GM08714 (cell line): ENCODE measurements around the gene NFYB.
"Not testable (repeated sequence)": the region's sequence is repeated elsewhere in the genome, so short reads cannot be mapped to it uniquely, and the experiment has no call there.

ENCODE experiments used
- H3K4me3 ChIP-seq: fragments of 200-500 bp; sonication (Bioruptor generic); 2 replicates; pipeline ENCODE4 v1.5.1; 2014; ENCODE audit warnings: mild to moderate bottlenecking, low read length, inconsistent platforms
- ZNF274 ChIP-seq: IDR thresholded peaks from 2 replicates; pipeline ENCODE4 v1.6.1; 2012; ENCODE audit warnings: mild to moderate bottlenecking, low read depth, low read length

Gene NFYB

DNA sequence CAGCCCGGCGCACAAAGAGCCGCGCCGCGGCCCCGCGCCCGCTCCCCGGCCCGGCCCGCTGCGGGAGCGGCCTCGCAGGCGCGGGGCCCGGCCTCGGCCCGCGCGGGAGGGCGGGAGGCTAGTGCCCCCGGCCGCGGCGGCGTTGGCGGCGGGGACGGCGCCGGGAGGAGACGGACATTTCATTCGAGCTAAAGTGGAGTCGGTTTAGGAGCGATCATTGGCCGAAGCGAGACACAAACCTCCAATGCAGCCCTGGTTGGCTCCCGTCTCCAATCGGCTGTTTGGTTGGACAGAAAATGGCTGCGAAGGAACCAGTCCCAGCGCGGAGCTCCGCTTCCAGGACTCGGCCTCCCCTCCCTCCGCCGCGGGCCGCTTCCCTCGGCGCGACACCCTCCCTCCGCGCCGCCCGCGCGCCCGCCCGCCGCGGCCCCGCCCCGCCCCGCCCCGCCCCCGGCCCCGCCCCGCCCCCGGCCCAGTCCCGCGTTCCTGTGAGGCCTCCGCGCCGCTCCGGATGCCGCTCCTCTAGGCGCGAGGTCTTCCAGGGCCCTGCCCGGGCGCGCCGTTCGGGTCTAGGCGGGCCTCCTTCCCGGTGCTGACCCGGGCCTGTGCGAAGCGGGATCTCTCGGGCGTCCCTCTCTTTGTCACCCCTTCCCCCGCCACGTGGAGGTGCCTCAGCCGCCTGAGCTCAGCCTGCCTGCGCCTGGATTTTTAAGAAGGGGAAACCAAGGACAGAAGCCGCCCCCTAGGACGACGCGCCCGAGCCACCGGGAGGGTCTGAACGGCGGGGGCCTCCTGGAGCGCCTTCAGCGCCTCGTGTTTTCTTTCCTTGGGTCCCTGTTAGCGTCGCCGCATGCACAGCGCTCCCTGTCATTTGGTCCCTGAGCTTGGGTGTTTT is at the start of gene NFYB:
TSS of gene NFYB (minus strand) at position 309 of the 895 bp plus-strand sequence. CDS start 2,757 bp downstream, outside the sequence.
- TF ChIP-seq ZNF274, result no peak
- peak within 1 kb of the TSS; percentile 93 for H3K4me3 ChIP-seq

DNA sequence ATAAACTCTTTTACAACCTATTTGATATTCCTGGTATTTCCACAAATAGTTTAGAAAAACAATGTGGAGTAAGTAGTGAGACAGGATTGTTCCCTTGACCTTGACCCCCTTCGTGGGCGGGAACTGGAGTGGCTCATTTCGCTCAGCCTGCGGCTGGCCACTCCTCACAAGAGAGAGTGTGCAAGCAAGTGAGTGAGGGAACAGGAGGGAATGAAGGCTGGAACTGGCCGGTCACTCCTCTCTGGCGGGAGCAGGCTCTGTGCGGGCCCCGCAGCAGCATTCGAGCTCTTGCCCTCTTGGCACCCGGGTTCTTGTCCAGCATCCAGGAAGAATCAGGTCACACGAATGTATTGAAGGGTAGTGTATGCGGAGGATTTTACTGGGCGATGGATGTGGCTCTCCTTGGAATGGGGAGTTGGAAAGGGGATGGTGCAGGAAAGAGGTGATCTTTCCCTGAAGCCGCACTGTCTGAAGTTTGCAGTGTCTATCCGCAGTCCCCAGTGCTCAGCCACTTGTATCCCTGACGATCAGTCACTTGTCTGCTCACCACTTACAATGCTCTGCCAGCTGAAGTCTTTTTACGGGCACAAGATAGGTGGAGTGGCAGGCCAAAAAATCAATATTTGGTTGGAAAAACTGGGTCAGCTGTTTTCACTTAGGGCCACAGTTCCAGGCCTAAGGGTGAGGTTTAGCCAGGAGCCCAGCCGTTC is 49.6 kb upstream of the NFYB start:
- no peak overlapping the region for H3K4me3 ChIP-seq
- TF ChIP-seq ZNF274, result no peak

DNA sequence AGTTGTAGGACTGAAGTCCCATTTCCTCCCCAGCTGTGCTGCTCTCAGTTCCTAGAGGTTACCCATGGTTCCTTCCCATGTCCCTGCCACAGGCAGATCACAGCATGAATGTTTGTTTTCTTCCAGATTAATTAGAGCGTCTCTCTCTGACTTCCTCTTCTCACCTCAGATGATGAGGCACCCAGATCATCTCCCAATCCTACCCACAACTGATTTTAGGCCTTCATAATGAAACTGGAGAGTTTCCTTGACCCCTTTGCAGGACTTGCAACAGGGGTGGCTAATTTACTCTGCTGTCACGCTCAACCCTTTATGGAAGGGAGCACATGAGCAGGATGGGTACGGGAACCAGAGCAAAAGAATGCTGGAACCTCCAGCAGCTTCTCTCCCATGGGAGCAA is 45.4 kb upstream of the NFYB start:
- no peak overlapping the region for H3K4me3 ChIP-seq
- no peak for TF ChIP-seq ZNF274

DNA sequence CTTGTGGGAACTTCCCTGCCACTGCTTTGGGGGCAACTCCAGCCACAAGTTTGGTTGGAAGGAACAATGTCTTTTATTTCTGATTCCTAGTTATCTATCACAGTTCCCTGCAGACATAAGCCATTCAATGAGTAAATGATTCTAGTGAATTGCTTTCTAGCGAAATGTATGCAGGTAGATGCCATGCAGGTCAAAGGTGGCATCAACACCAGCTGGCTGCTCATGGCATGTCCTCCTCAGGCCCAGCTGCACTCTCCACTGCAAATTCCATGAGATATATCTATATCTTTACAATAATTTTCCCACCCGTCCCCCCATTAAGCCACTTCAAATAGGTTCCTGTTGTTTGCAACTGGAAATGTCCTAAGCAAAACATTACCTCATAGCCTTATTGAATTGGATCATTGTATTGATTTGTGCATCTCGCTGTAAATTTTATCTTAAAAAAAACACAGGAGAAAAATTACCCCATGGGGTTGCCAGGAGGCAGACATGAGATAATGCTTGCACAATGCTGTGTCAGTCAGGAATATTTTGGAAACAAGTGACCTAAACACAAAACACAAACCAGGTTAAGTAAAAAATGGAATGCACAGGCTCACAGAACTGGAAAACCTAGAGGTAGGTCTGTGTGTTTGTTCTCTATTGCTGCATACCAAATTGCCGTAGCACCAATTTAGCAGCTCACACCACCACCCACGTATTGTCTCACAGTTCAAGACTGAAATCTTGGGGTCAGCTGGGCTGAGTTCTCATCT is 44.8 kb upstream of the NFYB start:
- no peak for TF ChIP-seq ZNF274
- no peak overlapping the region for H3K4me3 ChIP-seq

DNA sequence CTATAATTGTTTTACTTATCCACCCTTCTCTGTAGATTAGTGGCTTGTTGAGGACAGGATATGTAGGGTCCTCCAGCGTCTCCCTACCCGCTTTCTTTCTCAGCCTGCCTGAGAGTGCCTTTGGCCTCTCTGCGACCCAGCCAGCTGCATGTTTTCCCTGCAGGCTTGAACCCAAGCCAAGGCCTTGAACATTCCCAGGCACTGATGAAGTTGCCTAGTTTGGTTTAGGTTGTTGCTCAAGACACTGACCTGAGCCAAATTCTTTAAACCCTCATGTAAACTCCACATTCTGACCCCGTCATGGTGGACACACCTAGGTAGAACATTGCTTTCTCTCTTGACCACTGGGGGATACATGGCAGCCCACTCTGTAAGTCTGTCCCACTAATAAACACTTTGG is 44.1 kb upstream of the NFYB start:
- H3K4me3 ChIP-seq, result no peak overlapping the region
- TF ChIP-seq ZNF274, result no peak

DNA sequence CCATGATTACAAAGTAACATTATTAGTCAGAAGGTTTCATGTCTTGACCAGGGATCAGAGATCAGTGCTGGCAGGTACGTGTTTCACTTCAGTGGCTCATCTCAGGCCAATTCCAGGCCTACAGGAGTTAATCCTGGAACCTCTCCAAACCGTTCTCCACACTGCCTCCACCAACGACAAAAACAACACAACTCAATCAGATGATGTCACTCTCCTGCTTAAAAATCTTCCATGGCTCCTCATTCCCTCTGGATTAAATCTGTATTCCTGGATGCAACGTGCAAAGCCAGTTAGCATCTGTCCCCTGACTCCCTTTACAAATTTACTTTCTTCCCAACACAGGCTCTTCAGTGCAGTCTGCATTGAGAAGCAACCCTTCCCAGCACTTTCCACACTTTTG is 43.3 kb upstream of the NFYB start:
- H3K4me3 ChIP-seq, result no peak overlapping the region

DNA sequence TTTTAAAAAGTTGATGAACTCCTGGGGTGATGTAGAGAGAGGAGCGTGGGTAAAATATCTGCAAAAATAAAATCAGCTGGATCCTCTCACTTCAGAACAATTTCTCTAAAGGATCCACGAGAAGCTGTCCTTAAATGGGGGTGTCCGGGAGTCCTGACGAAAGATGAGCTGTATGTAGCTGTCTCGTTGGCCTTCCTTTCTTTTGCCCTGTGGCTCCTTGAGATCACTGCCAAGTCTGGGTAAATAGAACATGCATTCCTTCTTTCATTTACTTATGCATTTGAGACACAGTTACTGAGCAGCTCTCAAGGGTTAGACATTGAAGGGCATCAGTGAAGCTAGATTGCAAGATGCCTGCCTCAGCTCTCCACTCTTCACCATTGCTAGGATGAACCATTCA is 42.4 kb upstream of the NFYB start:
- no peak overlapping the region for H3K4me3 ChIP-seq
- TF ChIP-seq ZNF274, result no peak

More for the DNA sequence above, 43.3 kb upstream of the NFYB start:
- TF ChIP-seq ZNF274, result no peak

DNA sequence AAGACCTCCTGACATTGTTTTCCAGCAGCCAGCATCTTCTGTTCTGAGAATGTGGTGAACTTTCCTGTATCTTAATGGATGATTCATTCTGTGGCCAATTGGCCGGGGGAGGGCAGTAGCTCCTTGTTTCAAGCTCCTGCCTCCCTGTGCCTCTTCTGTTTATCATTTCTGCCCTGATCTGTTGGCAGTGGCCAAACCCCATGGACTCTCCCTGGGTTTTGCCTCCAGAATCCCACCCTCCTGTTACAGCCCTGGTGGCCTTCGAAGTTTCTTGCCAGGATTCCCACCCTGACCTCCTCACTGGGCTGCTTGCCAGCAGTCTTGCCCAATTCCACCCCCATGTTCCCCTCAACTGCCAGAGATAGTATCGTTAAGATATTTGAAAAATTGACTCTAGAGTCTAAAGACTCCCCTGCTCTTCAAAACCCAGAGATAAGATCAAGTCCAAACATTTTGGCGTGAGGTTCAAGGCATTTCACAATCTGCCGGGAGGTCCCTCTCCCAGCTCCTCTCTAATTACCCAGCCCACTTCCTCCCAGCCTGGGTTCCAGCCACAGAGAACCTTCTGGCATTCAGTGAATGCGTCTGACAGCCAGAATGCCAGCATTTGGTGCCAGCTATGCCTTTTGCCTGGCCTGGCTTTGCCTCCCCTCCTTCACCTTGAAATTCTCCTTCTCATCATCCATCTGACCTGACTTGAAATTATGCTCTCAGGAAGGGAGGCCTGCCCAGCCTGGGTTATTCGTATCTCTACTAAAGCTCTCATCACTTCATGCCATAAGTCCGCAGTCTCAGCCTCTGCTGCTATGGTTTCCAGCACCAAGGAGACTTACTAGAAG is 39.9 kb upstream of the NFYB start:
- H3K4me3 ChIP-seq, result no peak overlapping the region
- TF ChIP-seq ZNF274, result no peak

DNA sequence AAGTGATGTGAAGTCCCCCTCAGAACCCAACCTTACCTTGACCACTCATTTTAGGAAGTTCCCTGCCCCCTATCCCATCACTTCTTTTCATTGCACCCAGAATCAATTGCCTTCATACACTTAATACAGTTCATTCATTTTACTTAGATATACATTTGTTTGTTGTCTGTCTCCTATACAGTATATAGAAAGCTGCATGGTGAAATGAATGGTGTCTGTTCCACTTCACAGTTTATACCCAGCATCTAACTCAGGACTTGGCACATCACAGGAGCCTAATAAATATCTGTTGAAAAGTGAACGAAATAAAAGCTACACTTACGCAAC is 39.3 kb upstream of the NFYB start:
- H3K4me3 ChIP-seq, result no peak overlapping the region
- no peak for TF ChIP-seq ZNF274

DNA sequence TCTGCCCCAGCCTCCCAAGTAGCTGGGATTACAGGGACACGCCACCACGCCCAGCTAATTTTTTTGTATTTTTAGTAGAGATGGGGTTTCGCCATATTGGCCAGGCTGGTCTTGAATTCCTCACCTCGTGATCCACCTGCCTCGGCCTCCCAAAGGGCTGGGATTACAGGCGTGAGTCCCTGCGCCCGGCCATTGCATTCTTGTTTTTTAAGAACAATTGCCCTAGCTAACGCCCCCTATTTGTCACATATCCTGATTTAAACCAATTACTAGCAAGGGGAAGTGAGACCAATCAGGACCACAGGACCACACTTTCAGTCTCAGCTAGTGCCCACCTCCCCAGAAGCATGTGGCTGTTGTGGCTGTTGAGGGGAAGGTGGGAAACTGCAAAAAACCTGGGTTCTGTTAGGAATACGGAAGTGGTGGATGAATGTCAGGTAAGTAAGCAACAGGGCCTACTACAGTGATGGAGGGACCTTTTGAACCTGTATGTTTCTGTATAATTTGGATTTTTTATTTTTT is 37.8 kb upstream of the NFYB start:
- no peak overlapping the region for H3K4me3 ChIP-seq
- TF ChIP-seq ZNF274, result no peak

DNA sequence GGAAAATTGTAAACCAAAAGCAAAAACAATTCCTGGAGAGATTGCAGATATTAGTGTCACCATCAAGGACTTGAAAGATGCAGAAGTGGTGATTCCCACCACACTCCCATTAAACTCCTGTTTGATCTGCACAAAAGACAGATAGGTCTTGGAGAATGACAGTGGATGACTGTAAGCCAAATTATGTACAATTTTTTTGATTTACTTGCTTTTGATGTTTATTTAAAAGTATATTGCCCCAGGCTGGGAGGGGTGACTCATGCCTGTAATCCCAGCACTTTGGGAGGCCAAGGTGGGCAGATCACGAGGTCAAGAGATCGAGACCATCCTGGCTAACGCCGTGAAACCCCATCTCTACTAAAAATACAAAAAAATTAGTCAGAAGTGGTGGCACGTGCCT is 35.8 kb upstream of the NFYB start:
- H3K4me3 ChIP-seq, result not testable (repeated sequence)

DNA sequence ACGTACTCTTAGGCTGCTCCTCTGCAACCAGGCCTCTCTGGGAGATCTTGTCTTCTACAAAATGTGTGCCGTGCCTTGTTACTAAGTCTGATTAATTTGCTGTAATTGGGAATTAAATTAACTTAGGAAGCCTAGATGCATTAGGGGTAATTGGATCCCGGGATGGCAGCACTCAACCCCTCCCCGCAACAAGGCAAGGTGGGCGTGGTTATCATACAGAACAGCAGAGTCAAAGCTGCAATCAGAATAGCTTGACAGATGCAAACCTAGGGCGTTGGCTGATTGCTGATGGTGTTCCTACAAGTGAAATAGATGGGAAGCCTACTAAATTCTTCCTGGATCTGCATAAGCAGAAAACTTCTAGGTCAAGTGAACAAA is 34.5 kb upstream of the NFYB start:
- no peak overlapping the region for H3K4me3 ChIP-seq
- TF ChIP-seq ZNF274, result no peak

DNA sequence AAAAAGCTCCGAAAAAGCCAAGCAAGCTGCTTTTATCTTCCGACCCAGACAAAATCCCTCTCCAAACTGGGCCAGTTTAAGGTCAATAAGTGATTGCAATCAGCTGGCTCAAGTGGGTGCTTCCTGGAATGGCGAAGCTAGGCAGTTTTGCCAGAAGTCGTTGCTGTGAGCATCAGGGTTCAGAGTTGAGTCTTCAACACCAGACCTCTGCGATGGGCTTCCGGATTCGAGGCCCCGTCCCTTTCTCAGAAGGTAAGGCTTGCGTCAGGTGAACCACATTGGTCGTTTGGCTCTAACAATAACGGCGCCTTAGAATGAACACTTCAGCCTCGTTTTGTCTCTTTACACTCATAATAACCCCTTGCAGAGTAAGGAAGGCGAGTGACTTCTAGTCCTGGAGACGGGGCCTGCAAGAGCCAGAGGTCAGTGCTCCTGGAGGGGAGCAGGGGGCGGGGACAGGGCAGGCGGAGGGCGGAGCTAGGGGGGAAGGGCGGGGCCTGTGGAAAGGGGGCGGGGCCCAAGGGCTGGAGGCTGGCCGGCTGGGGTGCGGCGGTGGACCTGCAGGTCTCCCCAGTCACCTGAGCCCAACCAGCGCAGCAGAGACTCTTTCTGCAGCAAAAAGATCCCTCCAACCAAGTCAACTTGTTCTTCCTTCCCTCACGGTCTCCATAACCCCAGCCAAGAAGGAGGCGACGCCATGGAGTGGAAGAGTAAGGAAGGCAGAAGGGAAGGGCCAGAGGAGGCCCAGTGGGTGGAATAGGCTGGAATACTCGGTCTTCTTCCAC is 34.0 kb upstream of the NFYB start:
- no peak overlapping the region for H3K4me3 ChIP-seq
- no peak for TF ChIP-seq ZNF274
